Skeletal muscle cell (primary cell): ENCODE results near the gene RPL27.
"Not testable (repeated sequence)": the region's sequence is repeated elsewhere in the genome, so short reads cannot be mapped to it uniquely, and the experiment has no call there.

Source experiments
- DNase-seq: peaks from one replicate; pipeline ENCODE4 v3.0.0-alpha.2; 2010; ENCODE audit warnings: low read depth
- H3K4me3 ChIP-seq: 2 replicates; pipeline ENCODE4 v1.5.1; 2011; ENCODE audit warnings: low read depth, mild to moderate bottlenecking, control low read depth, low read length, moderate library complexity

RPL27 gene

DNA sequence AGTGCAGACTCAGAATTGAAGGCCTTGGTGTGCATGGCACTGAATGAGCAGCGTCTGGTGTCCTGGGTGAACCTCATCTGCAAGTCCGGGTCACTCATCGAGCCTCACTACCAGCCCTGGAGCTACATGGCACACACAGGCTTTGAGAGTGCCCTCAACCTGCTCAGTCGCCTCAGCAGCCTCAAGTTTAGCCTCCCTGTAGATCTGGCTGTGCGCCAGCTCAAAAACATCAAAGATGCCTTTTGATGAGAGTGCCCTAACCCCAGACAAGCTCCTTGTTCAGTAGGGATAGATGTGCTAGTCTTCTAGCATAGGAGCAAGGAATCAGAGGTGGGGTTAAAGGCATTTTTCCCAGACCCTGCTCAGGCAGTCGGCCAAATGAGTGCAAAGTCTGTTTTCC, 6.7 kb upstream of the RPL27 start:
- no peak overlapping the region for H3K4me3 ChIP-seq
- no peak for DNase-seq

DNA sequence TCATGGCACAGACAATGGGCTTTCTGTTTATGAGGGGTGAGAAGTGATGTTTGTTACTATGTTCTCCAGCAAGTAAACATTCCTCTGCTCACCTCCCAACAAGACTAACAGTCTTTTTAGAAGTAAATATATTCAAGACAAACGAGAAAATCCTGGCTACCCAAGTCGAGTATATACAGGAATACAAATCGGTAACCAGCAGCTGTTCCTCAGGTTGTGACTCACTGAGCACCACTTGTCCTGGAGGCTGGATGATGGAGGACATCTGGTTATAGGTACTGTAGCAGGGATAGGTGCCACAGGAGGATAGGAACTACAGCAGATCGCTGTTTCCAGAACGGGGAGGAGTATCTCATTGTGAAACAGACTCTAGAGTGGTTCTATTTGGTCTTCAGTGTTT, 5.3 kb upstream of the RPL27 start:
- no peak overlapping the region for H3K4me3 ChIP-seq
- DNase-seq, result no peak

DNA sequence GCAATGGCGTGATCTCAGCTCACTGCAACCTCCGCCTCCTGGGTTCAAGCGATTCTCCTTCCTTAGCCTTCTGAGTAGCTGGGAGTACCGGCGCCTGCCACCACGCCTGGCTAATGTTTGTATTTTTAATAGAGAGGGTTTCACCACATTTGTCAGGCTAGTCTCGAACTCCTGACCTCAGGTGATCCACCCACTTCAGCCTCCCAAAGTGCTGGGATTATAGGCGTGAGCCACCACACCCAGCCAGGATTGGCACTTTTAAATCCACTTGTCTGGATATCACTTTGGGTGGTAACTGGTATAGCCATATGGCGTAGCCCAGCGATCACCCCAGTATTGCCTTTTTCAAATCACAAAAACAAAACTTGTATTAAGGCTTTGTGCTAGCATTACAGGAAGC, 4.3 kb upstream of the RPL27 start:
- H3K4me3 ChIP-seq, DNase-seq: not testable (repeated sequence)

DNA sequence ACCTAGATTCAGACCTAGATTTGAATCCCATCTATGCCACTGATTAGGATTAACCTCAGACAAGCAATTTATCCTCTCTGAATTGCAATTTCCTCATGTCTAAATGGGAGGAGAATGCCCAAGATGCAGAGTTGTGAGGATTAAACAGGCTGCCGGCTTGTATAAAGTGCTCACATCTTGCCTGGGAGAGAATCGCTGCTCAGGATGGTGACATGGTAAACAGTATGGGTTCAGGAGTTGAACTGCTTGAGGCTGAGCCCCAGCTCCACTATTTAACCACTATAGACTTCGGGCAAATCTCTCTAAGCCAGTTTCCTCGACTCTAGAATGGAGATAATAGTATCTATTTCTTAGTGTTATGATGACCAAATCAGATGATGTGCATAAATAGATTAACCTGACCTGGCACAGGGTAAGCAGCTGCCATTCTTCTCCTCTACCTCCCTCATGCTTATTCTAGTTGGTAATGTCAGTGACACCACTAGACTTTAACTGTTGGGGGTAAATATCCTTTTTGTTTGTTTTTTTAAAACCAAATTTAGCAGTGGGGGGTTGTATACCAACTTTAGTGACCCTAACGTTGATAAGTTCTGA, 732 bp upstream of the RPL27 start:
- no peak for DNase-seq
- H3K4me3 ChIP-seq, result peak overlapping the region; percentile 36

DNA sequence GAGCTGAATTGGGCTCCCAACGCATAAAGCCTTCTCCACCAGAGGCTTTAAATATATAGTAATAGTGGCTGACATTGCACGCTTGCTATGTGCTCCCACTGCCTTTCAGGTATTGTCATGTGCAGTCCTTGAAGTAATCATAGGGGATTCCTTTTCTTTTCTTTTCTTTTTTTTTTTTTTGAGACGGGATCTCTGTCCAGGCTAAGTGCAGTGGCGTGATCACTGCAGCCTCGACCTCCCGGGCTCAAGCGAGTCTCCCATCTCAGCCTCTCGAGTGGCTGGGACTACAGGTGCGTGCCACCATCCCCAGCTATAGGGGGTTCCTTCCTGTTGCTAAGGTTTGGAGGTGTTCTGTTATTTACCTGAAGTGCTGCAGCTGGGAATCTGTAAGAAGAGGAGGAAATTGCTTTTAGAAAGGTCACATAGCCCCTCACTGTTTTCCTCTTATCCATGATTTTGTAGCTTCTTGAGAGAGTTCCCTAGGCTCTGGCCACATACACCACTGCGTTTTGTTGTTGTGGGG, 845 bp downstream of the RPL27 start:
- peak overlapping the region; percentile 88 for H3K4me3 ChIP-seq
- no peak for DNase-seq

DNA sequence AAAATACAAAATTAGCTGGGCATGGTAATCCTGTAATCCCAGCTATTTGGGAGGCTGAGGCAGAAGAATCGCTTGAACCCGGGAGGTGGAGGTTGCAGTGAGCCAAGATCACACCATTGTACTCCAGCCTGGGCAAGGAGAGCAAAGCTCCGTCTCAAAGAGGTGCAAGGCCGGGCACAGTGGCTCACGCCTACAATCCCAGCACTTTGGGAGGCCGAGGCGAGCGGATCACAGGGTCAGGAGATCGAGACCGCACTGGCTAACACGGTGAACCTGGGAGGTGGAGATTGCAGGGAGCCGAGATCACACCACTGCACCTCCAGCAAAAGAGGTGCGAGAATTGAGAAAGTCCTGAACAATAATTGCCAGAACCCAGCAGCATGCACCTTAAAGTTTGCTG, 2.7 kb downstream of the RPL27 start:
- DNase-seq, H3K4me3 ChIP-seq: not testable (repeated sequence)

DNA sequence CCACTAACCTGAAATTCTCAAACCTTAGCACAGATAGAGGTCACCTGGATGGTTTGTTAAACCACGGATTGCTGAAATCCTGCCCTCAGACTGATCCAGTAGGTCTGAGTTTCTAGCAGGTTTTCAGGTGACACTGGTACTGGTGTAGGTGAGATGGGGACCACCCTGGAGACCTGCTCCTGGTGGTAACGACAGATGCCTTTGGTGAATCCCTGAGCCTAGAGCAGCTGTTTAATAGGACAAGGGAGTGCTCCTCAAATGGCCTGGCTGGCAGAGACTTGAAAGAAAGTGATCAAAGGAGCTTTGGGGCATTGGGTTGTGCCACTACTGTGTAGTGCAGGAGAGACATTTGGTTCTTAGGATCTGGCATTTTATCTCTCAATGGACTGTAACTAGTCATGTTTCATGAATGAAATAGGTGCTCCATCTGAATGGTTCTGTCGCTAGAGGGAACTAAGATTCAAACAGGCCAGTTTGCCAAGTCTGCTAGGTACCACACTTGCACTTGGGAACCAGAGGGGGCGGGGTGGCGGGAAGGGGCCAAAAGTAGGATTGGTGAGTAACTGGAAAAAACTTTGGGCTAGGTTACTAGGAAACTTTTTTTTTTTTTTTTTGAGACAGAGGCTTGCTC, 5.4 kb downstream of the RPL27 start:
- H3K4me3 ChIP-seq, result no peak overlapping the region
- no peak for DNase-seq

DNA sequence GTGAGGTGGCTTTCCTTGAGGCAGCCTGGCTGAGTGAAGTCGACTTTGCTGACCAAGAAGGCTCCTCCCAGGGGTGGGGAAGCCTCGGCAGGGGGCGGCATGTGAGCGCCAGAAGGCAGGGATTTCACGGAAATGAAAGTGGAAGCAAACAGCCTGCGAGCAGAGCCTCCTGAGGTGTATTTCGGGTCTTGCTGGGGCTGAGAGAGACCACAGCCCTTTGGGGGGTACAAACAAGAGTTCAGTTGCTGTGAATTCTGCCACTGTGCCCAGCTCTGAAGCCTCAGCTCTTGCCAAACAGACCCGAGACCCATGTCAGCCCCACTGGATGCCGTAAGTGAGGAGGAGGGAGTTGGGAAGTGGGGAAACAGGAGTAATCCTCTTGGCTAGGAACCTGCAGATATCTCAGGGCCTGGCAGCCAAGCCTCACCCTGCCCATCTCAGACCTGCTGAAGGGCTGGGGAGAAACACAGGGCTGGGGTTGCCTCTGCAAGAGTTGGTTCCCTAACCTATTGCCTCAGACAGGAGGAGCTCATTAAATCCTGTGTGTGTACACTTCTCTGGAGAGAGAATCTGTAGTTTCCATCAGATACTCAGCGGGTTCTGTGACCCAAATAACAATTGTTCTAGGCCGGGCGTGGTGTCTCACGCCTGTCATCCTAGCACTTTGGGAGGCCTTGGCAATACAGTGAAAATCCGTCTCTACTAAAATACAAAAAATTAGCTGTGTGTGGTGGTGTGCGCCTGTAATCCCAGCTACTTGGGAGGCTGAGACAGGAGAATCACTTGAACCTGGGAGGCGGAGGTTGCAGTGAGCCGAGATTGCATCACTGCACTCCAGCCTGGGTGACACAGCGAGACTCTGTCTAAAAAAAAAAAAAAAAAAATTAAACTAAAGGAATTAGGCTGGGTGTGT, 8.7 kb downstream of the RPL27 start, which contains the start of gene IFI35:
TSS of gene IFI35 (plus strand) at position 146 of the 913 bp plus-strand sequence. CDS start at position 310, 164 bp downstream.
- H3K4me3 ChIP-seq, result peak within 1 kb of the TSS; percentile 62
- peak; percentile 56 for DNase-seq

DNA sequence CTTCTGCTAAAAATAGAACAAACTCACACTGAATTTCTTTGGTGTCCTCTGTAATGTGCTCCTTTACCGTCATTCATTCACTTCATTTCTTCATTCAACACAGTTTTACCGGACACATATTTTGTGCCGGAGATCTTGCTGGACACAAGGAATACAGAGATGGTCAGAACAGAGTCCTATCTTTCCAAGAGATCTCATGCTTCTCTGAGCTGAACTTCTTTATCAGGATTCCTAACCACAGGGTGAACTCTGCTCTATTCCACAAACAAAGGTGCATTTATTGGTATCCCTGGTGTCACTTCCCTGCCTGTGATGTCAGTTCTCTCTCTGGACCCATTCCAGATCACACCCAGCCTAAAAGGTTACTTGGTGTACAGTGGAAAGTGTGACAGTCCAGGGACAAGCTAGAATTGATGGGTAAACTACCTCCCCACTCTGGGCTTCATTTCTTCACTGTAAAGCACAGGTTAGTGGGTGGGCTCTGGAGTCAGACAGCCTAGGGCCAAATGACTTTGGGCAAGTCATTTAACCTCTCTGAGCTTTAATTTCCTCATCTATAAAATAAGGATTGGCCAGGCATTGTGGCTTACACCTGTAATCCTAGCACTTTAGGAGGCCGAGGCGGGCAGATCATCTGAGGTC, 12.6 kb downstream of the RPL27 start:
- no peak for DNase-seq
- no peak overlapping the region for H3K4me3 ChIP-seq

DNA sequence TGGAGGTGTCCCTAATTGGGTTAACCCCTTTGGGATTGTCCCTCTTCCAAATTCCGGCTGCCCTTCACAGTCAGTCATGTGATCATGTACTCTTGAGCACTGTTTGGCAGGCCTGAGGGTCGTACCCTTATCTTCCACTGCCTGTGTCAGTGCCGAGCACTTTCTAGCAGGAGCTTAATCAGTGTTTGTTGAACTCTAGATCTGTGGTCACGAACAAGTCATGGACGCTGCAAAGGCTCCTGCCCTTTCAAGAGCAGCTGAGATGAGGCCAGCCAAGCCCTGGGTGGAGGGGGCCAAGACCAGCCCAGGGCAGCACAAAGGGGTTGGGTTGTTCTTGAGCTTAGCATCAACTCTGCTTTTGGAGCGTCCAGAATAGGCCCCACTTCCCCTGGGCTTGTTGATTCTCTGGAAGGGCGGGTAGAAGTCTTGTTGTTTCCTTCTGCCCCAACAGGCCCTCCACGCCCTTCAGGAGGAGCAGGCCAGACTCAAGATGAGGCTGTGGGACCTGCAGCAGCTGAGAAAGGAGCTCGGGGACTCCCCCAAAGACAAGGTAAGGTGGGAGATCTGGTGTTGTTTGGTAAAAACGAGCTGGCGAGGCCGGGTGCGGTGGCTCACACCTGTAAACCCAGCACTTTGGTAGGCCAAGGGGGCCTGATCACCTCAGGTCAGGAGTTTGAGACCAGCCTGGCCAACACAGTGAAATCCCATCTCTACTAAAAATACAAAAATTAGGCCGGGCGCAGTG, 13.7 kb downstream of the RPL27 start:
- DNase-seq, result no peak
- H3K4me3 ChIP-seq, result no peak overlapping the region

DNA sequence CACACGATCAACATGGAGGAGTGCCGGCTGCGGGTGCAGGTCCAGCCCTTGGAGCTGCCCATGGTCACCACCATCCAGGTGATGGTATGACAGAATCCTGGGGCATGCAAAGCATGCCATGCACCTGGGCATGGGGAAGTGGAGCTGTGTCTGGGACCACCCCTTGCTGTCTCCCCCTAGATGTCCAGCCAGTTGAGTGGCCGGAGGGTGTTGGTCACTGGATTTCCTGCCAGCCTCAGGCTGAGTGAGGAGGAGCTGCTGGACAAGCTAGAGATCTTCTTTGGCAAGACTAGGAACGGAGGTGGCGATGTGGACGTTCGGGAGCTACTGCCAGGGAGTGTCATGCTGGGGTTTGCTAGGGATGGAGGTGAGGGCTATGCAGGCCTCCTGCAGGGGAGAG, 15.1 kb downstream of the RPL27 start:
- H3K4me3 ChIP-seq, result no peak overlapping the region
- no peak for DNase-seq

DNA sequence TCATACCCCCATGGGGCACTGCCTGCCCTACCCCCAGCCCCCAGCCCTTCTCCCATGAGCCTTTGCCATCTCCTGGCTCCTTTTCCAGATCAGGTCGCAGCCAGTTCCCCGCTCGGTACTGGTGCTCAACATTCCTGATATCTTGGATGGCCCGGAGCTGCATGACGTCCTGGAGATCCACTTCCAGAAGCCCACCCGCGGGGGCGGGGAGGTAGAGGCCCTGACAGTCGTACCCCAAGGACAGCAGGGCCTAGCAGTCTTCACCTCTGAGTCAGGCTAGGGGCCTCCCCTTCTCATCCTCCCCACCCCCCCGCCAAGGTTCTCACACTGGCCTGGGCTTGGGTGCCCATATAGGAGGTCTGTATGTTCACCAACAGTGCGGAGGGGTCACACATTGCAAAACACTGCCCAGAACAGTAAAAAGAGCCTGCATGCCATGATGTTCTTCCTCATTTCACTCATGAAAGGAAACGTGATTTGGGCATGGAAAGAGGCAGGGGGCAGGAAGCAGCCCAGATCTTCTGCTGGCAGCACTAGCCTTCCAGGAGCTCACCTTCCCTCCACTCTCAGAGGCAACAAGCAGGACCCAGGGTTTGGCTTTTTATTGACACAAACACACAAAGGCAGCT, 15.9 kb downstream of the RPL27 start:
- DNase-seq, result no peak
- H3K4me3 ChIP-seq, result no peak overlapping the region

DNA sequence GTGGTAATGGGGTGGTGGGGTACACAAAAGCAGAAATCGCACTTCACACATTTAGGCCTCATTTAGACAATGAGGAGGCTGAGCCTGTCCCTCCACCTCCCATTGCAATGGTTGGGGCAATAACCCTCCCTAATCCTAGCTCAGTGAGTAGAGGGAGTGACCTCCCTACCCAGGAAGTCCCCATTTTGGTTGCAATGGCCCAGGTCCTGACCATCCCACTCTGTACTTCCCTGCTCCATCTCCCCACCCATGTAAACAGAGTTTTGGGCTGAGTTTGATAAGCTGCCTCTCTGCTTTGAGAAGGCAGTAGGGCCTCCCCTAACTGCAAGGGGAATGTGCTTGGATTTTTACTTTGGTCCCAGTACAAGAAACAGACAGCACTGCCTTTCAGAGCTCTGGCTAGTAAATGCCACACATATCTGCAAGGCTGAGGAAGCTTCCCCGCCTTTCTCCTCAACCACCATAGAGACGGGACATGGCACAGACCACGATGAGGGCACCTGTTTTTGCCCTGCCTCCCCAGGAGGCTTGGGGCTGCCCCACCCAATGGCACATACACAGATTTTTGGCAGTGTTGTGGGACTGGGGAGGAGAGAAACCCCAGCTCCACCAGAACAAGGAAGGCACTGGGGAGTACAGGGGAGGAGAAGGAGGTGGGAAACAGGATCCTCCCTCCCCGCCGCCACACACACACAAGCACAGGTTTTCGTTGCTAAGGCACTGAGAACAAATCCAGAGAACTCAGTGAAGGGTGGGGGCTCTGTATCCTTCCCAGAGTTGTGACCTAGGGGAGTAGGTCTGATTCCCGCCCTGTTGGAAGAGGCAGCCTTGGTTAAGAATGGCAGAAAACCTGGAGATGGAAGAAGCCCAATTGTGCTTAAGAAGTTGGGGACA, 16.7 kb downstream of the RPL27 start:
- DNase-seq, result no peak
- no peak overlapping the region for H3K4me3 ChIP-seq

DNA sequence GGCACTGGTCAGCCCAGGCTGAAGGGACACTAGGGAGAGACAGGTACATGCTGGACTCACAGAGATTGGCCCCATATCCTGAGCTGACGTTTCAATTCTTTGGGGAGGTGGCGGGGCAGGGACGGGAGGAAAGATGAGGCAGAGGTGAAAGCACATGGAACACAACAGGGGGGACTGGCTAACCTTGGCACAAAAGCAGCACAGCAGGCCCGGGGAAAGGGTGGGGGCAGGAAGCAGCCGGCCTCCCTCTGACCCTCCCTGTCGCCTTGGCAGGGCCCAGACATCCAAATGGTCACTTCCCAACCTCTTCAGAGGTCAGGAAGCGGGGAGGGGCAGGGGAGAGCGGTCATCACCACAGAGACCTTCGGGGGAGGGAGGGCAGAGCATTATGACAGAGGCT, 17.4 kb downstream of the RPL27 start:
- no peak overlapping the region for H3K4me3 ChIP-seq
- no peak for DNase-seq

DNA sequence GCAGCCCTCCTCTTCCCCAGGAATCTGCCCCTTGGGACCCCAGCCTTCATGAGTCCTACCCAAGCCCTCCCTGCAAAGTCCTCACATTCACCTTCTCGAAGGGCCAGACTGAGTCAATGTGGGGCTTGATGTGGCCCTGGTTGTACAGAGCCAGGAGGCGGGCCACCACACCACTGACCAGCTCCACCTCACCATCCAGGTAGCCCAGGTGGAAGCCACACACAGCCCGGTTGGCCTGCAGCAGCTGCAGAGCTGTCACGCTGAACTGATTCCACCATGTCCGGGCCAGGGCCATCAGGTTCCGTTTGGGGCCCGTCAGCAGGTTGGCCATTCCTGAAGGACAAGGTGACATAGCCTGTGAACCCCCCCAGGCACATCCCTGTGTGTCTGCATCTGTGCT, 18.0 kb downstream of the RPL27 start:
- DNase-seq, result no peak
- no peak overlapping the region for H3K4me3 ChIP-seq

DNA sequence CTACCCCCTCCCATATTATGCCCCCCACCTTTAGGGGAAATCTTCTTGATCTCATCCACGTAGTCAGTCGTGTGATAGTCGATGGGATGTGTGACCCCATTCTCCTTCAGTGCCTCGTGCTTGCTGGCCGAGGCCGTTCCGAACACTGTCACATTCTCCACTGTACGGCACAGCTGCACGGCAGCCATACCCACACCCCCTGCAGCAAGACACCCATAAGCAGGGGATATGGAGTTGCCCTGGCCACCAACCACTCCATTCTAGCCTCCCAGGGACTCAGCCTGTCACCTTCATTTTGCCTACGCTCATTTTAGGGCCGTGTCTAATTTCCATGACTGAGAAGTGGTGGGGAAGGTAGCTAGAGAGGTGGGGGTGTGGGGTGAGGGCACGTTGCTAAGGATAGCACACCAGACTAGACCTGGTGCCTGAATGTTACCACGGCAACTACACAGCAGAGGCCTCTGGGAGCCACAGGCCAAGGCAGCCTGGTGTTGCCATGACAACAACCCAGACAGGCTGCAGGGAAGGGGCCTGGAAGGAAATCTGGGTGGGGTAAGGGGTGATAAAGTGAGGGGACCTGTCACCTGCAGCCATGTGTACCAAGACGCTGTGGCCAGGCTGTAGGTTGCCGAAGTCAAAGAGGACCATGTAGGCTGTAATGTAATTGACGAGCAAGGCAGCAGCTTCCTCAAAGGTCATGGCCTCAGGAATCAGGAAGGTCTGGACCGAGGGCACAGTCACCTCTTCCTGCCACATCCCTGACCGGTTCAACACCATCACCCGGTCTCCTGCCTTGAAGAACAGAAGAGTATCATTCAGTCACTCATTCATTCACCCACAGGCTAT, 20.0 kb downstream of the RPL27 start:
- no peak for DNase-seq
- no peak overlapping the region for H3K4me3 ChIP-seq

DNA sequence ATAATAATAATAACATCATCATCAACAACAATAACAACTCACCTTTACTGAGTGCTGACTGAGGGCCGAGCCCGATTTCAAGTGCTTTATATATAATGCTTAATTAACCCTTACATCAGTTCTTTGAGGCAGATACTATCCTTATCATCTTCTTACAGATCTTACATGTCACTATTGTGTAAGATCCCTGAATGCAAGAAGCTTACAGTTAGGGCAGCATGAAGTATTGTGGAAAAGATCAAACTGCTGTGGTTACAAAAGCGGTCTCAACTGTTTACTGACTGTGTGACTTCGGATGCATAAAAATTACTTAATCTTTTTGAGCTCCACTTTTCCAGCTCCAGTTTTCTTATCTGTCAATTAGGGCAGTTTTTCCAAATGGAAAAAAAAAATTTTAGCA, 20.7 kb downstream of the RPL27 start:
- DNase-seq, result no peak
- no peak overlapping the region for H3K4me3 ChIP-seq
